ENCODE measurements around the gene TMEM200C.

TMEM200C gene

DNA sequence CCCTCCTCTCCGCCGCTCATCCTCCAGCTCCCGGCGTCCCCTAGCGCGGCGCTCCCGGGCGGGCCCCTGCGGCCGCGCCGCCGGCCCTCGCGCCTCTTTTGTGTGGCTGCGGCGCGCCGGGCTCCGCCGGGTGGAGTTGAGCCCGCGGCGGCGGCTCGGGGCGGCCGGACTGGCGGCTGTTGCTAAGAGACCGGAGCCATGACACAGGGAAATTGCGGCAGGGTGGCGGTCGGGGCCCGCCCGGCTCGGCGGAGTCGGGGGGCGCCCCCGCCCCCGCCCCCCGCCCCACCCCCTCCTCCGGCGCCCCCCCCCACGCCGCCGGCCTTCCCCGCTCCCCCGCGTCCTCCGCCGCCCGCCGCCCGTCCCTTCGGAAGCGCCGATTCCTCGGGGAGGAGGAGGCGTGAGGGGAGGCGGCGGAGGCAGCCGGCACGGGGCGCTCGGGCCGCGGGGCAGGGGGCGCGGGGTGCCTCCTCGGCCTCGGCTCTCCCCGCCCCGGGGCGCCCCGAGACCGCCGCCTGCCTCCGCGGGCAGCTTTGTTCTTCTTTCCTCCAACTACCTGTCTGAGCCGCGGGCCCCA is at the start of gene TMEM200C:
TMEM200C (minus strand) TSS at position 224 of the 577 bp plus-strand sequence. CDS start 3,459 bp downstream, outside the sequence.
- DNase-seq (ENCODE audit: low spot score): no peak

DNA sequence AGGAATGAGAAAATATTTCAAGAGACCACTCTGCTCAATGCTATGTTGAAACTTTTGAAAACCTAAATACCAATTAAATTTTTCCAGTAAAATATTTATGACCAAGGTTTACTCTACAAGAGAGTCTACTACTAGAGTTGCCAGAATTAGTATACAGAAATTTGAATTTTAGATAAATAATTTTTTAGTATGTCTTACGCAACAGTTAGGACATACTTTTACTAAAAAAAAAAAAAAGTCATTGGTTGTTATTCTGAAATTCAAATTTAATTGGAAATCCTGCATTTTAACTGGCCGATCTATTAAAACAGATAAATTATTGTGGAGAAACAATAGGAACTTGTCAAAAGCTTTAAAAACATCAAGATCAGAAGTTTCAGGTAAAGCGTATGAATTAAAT is 49.1 kb upstream of the TMEM200C start:
- no peak for DNase-seq (ENCODE audit: low spot score)

DNA sequence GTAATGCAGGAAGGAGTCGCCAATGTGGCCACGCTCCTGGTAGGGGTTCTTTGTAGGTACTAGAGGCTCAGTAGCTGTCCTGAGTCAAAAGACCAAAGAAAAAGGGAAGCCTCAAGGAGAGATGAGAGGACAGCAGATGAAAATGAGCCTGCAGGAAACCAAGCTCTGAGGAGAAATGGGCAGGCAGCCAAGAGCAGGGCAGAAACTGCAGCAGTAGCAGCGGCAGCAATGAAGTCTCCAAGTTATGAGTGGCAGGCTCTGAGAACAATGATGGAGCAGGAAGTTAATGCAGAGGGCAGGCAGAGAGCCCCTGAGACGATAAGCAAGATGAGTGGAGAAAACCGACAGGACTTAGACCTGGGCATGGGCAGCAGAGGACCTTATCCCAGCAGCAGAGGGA is 48.2 kb upstream of the TMEM200C start:
- DNase-seq (ENCODE audit: low spot score): no peak

DNA sequence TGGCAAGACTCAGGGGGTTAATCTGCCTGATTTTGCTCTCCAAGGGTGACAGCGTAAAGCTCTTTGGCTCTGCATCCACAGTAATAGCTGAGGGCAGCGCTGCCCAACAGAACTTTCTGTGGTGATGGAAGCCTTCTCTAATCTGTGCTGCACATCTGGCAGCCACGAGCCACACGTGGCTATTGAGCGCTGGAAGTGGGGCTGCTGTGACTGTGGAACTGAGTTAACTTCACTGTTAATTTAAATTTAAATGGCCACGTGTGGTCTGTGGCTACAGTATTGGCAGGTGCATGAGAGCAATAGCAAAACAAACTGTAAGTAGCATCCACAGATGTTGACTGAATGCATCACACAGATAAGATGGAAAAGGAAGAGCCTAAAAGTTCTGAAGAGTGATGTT is 47.3 kb upstream of the TMEM200C start:
- no peak for DNase-seq (ENCODE audit: low spot score)

DNA sequence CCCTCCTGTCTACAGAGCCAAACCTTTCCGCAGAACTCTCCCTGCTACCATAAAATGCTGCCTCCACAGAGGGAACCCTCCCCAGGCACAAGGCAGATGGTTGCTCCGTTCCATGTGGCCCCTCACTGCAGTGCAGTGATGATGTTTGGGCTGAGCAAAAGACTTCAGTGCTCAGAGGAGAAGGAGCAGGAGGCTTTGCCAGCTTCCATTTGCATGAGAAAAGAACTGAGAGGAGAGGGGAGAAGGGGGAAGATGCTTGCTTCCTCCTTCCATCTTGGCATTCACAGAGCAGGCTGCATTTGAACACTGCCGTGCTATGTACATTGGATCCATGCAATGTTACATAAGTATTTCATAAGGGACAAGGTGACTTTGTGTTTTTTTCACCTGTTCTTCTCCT is 46.6 kb upstream of the TMEM200C start:
- no peak for DNase-seq (ENCODE audit: low spot score)

DNA sequence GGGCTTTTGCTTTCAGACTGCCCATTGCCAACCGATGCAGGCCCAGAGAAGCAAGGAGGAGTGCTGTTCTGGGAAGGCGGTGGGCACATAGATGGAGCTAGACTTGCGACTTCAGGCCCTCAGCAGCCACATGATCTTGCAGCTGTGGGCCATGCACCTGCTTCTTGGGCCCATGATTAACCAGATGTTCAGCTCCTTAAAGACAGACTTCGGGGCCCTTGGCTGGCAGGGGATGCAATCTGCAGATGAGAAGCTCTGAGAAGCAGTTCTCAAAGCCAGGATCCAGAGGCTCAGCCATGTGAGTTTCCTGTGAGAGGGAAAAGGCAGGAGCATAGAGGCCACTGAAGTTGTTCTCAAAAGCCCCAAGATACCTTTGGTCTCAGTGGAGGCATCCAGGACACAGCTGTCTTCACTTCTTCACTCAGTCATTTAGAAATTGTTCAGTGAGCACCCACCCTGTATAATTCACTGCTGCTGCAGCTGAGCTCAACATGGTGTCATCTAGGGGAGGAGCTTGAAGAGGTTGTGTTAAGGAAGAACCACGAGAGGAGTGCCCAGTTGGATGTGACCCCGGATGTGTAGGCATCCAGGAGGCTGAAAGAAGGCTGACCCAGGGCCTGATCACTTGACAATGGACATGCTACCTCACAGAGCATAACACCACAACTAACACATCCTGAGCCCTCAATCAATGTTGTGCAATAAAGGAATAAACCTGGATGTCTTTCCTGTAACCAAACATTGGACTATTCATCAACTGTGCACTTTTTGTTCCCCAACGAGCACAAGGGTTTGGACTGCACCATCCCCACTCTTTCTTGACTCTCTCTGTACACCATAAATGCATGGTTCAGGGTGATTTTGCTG is 44.7 kb upstream of the TMEM200C start:
- DNase-seq (ENCODE audit: low spot score): no peak

DNA sequence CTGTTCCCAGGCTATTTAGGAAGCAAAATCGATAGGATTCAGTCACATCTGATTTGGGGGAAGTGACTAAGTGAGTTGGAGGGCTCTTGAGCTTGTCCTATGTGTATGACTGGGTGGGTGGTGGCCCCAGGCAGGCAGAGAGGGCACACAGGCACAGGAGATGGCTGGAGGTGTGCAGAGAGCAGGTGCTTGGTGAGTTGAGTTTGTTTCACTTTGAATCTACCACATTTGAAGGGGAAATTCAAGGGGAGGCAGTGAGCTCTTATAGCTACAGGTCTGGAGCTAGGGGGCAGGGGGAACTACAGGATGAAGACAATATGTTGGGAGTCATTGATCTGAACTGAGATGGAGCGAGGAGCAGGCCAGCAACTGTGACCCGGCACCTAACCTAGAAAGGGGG is 42.5 kb upstream of the TMEM200C start:
- no peak for DNase-seq (ENCODE audit: low spot score)

DNA sequence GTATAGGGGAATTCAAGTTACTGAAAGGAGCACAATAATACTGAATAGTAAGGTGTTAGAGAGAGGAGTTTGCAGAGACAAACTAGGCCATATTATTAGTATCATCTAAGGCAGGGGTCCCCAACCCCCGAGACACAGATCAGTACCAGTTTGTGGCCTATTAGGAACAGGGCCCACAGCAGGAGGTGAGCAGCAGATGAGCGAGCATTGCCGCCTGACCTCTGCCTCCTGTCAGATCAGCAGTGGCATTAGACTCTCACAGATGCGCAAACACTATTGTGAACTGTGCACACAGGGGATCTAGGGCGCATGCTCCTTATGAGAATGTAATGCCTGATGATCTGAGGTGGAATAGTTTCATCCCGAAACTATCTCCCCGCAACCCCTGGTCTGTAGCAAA is 41.8 kb upstream of the TMEM200C start:
- no peak for DNase-seq (ENCODE audit: low spot score)

DNA sequence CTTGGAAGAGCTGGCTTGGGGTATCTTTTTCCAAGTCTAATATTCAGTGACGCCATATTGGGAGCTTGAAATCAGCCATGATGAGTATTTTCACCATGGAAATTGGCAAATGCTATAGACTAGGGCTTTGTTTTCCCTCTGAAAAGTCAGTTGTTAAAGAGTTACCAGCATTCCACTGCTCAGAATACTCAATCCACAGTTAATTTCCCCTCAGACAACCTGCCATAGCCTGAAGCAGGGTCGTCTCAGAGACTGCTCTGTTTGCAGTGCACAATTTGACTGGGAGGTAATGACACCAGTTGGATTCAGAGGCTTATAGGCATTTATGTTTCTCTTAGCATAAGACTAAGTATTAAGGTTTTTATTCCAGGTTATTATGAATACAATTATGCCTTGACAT is 35.5 kb upstream of the TMEM200C start:
- DNase-seq (ENCODE audit: low spot score): no peak

DNA sequence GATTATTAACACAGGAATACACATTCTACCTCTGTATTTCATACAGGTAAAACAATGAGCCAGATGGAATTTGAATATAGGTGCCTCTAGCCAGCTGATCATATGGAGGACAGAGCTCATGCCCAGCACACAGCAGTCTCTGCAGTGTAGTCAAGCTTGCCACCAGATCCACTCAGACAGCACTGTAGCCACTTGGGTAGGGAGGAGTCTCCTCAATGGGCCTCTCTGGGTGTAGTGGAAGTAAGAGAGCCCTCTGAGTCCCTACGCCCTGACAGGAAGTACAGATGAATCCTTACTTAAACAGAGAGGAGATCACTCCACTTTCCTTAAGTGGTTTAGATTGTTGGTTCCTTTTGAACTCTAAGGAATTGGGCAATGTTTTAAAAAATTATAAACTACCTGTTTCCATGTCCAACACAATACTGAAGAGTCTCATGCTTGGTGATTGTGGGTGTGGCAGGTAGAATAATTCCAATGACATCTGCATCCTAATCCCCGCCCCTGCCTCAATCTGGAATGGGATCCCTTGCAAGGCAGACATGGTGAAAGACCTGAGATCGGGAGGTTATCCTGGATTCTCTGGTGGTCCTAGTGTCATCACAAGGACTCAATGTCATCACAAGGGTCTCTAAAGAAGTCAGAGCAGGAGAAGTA is 23.0 kb upstream of the TMEM200C start:
- no peak for DNase-seq (ENCODE audit: low spot score)

DNA sequence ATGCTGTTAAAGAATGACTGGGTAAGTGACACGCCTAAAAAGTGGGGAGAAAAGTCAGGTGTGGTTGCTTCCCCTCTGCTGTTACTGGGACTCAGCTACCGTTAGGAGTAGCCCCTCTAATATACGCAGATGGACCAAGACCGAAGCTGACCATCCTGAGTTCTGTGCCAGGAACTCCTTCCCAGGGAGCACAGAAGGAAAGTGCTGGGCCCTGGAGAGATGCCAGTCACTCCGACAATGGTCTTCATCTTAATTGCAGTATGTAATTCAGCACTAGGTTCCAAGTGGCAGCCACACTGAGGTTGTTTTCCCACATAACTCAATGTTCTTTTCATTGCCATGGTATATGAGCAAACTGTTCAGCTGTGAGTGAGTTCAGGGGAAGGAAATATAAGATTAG is 19.6 kb upstream of the TMEM200C start:
- no peak for DNase-seq (ENCODE audit: low spot score)

DNA sequence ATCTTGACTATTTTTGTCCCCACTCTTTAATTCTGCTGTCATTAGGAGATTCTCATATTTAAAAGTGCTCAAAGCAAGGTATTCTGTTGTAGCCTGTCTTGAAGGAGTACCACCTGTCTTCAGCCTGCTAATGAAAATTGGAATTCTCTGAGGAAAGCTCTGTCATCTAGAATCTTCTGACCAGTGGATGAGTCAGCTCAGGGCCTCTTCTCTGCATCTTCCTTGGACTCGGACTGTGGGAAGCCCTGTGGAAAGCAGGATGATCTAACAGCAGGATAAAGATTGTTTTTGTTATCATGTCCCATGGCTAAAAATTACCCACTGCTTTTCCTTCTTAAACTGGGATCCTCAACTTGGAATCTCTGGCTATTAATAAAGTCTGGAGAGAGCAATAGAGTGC is 18.7 kb upstream of the TMEM200C start:
- DNase-seq (ENCODE audit: low spot score): no peak

DNA sequence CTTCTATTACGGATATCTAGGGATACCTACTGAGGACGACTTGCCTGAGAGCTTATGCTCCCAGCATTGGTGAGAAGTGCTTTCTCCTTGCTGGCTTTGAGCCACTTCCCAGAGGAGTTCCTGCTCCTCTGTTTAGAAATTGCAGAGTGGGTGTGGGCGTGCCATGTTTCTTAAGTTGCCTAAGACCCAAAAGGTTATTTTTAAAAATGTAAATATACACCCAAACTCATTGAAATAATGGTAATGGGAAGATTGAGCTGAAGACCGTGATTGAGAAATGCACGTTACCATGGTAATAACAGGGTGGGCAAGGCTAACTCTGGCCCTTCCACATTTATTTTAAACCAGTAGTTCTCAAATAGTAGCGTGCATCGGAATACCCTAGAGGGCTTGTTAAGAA is 17.2 kb upstream of the TMEM200C start:
- no peak for DNase-seq (ENCODE audit: low spot score)

DNA sequence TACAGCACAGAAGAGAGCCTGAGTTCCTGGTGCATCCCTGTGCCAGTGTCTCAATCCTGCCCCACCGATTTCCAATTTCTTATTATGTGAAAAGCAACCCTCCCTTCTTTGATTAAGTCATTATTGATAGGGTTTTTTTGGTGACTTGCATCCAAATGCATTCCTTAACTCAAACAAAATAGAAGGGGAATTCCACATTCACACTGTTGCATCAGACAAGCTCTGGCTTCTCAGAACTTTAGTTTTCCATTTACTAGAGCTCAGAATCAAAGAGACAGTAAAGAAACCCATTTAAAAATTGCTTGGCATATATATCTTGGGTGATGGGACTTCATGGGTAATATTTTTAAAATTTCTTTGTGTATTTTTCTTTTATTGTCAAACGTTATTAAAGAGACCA is 13.8 kb upstream of the TMEM200C start:
- no peak for DNase-seq (ENCODE audit: low spot score)

DNA sequence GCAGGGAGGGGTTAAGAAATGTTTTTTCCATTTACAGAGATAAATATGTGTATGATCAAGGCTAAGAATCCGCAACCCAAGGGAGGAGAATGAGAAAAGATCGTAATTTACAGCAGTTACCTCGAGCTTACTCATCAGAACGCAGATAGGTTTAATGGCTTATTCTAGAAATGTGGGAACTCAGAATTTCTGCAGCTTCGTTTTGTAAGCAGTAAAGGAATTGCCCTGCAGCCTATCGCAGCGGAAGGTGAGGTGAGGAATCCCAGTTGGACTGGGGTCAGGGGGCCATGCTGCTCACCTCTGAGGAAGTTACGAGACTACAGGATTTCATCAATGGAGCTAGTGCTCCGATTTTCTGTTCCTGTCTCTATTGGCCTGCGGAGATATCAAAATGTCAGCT is 8.1 kb upstream of the TMEM200C start:
- no peak for DNase-seq (ENCODE audit: low spot score)

DNA sequence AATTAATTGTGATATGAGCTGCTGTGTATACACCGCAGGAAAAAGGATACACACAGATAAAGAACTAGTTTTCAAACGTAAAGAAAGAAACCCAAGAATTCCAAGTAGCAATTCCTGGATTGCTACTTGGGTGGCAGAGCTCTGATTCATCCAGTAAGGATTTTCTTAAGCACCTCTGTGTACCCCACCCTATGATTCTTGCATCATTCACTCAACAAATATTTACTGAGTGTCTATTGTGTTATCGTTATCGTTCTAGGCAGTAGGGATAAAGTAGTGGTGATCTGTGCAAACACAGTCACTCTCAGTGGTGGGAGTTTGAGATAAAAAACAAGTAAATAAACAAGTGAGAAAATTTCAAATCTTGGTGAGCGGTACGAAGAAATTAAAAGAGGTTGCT is 4.9 kb upstream of the TMEM200C start:
- DNase-seq (ENCODE audit: low spot score): no peak

DNA sequence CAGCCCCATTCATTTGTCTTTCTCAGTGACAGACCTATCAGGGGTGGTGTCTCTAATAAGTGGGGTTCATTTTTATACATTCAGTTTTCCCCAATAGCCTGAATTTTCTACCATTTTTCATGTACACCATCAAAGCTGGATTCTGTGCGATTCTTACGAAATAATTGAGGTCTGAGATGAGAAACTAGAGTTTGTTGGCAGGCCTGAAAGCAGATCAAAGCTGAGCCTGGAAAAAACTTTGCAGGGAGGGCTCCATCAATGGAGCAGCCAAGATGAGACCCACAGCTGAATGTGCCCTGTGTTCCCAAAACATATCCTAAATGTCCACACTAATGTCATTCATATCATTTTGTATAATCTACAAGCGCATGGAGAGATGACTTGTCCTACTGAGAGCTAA is 4.5 kb upstream of the TMEM200C start:
- DNase-seq (ENCODE audit: low spot score): no peak

DNA sequence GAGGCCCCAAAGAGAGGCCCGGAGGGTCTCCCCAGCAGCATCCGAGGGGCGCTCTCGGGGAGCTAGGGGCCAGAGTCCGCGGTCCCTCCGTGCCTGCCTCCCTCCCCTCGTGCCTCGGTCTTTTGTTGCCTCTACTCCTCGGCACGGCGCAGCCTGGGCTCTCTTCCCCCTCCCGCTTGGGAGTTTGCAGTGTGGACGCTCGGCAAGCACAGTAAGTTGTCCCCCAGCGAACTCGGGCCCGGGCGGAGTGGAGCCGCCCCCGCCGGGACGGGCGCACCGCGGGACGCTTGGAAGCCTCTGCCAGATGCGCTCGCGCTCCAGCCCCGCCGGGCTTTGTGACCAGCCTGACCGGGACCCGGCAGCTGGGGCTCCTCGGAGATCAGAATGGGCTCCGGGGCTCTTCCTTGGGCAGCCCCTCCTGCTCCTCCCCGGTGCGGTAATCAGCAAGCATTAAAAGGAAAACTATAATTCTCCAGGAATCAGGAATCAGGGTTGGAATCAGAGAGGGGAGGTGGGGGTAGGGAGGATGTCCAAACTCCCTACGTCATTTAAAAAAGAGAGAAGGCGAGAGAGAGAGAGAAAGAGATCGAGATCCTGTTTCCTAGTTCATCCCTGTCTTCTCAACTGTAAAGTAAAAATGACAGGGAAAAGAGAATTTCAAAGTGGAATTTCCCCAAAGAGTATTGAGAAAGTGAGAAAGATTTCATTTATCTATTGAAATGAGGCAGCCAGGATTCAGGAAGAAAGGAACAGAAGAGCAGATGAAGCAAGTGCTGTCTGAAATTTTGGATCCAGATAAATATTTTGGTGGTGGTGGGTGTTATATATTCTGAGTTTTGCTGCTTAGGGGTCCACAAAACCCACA is 786 bp upstream of the TMEM200C start:
- no peak for DNase-seq (ENCODE audit: low spot score)

DNA sequence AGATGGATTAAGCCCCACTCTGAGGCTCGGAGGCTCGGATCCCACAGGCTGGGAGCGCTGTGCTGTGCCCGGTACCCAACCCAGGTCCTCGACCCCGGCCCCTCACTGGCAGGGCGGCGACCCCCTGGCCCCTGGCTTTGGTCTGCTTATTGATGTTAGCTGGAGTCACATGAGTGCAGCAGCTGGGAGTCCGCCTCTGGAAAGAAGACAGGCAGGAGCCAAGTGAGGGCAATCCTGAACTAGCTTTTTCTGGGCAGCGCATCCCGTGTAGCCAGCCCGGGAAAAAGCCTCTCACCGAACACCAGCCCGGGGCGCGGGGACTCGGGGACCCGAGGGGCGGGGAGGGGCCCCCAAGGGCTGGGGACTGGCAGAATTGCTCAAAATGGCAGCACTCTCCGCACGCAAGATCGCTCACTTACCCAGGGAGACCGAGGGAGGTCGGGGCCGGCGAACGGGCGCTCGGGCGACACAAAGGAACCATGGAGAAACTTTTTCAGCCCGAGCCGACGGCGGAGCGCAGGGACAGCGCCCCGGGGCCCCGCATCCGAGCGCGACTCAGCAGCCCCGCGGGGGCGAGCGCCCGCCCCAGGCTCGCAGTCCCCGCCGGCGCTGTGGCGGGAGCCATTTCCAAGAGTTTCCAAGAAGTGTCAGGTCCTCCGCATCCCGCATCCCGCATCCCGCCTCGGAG is 567 bp downstream of the TMEM200C start:
- no peak for DNase-seq (ENCODE audit: low spot score)

DNA sequence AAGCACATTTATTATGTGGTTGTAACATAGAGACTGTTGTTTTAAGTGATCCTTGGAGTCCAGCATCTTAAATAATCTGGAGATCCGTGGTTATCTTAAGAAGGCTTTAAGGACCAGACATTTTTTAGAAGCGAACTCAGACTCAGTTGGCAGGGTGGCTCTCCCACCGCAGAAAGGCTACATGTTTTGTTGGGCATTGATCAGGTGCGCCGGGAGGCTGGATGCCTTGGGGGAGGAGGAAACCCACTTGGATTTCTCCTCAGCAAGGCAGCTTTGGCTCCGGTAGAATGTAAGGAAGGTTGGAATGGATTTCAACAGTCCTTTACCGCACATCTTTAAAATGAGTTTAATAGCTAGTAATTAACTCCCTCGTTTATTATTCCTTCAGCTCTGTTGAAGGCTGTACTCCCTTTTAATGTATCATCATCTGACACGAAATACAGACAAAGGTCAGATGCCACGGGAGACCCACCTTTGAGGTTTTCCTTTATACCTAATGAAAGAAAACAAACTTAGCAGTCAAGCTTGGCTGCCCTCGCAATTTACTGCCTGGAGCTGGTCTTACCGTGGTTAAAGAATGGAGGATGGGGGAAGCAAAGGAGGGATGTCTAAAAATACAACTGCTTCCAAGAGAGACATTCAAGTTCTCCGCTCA is 1.2 kb downstream of the TMEM200C start:
- no peak for DNase-seq (ENCODE audit: low spot score)

DNA sequence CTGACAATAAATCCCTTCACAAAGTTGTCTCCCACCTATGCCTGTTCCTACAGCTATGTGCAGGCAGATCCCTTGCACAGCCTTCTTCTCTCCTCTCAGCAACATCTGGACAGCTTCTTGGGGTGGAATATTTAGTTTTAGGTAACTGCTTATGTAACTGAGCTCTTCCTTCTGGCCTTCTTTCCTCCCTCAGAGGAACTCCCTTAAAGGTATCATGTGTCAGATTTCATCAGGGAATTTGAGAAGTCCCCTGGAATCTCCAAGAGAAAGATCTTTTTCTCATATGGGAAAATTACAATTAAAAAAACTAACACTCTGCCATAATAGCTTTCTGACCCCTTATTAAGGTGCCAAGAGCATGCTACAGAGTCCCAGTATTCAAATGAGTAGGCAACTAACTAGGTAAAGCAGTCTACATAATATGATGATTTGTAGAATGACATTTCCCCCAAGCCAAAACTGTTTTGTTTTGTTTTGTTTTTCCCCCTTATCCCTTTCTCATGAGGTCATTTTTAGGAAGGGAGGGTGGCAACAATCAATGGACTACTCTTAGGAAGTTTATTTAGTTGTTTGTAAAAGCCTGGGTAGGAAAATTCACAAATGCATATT is 2.4 kb downstream of the TMEM200C start:
- no peak for DNase-seq (ENCODE audit: low spot score)

Data from hematopoietic multipotent progenitor cell treated with erythropoietin and hydrocortisone succinate and interleukin-3 and kit ligand, for 17 days (in vitro differentiated cells).